HepG2 (cell line): ENCODE measurements around the gene PAFAH1B2. TPM values are rescaled to one million over a fixed set of nuclear protein-coding genes. Genes with fewer than 3 reads are reported as not detected.
A peak's percentile ranks its signal among the peaks of the same experiment; 100 is the strongest.

Source experiments
- ARNT2 ChIP-seq: sonication (generic); formaldehyde crosslinking; IDR thresholded peaks from 2 replicates; pipeline ENCODE4 v1.8.0; 2022; ENCODE audit warnings: mild to moderate bottlenecking, low read depth, missing genetic modification reagents, moderate library complexity
- DMAP1 ChIP-seq: IDR thresholded peaks from 2 replicates; pipeline ENCODE4 v1.6.1; 2016
- FOXM1 ChIP-seq: sonication (generic); formaldehyde crosslinking; IDR thresholded peaks from 2 replicates; pipeline ENCODE4 v1.5.0; 2020; ENCODE audit warnings: missing genetic modification reagents
- RBM39 ChIP-seq: fragments of 200-400 bp; formaldehyde crosslinking; IDR thresholded peaks from one replicate; pipeline ENCODE4 v1.6.1; 2018; ENCODE audit warnings: antibody characterized with exemption, mild to moderate bottlenecking, low read depth, low read length; ENCODE audit not compliant: poor library complexity, severe bottlenecking
- SIN3A ChIP-seq: IDR thresholded peaks from 2 replicates; pipeline ENCODE4 v1.6.1; 2011; ENCODE audit warnings: low read depth, mild to moderate bottlenecking, control low read depth, low read length, borderline replicate concordance
- SP140L ChIP-seq: sonication (generic); formaldehyde crosslinking; IDR thresholded peaks from 2 replicates; pipeline ENCODE4 v1.4.0; 2020; ENCODE audit warnings: missing genetic modification reagents, borderline replicate concordance
- TARDBP ChIP-seq: sonication (generic); formaldehyde crosslinking; IDR thresholded peaks from 2 replicates; pipeline ENCODE4 v1.8.0; 2022; ENCODE audit warnings: mild to moderate bottlenecking, missing genetic modification reagents
- TCF7L2 ChIP-seq: IDR thresholded peaks from 2 replicates; pipeline ENCODE4 v1.6.1; 2011; ENCODE audit warnings: mild to moderate bottlenecking, low read depth, low read length, moderate library complexity
- ZHX2 ChIP-seq, 2 experiments: sonication (generic) in 1 of 2; formaldehyde crosslinking in 1 of 2; IDR thresholded peaks; 2 replicates each; pipeline versions ENCODE4 v1.6.1 to v1.9.0; 2014 to 2022; ENCODE audit warnings: antibody characterized with exemption in 1 of 2, borderline replicate concordance in 1 of 2, inconsistent platforms in 1 of 2, low read depth in 1 of 2, missing genetic modification reagents in 1 of 2
- ZNF280D ChIP-seq: sonication (generic); formaldehyde crosslinking; IDR thresholded peaks from 2 replicates; pipeline ENCODE4 v1.5.1; 2020; ENCODE audit warnings: mild to moderate bottlenecking, missing genetic modification reagents
- ZNF441 ChIP-seq: sonication (generic); formaldehyde crosslinking; IDR thresholded peaks from 2 replicates; pipeline ENCODE4 v1.7.0; 2021; ENCODE audit warnings: missing genetic modification reagents, borderline replicate concordance
- ZNF530 ChIP-seq: sonication (generic); formaldehyde crosslinking; IDR thresholded peaks from 2 replicates; pipeline ENCODE4 v1.5.0; 2020; ENCODE audit warnings: low read depth, mild to moderate bottlenecking, missing genetic modification reagents
- ZNF550 ChIP-seq: sonication (generic); formaldehyde crosslinking; IDR thresholded peaks from 2 replicates; pipeline ENCODE4 v1.4.0; 2020; ENCODE audit warnings: mild to moderate bottlenecking, missing genetic modification reagents, borderline replicate concordance
- ZNF577 ChIP-seq: sonication (generic); formaldehyde crosslinking; IDR thresholded peaks from 2 replicates; pipeline ENCODE4 v1.4.0; 2020; ENCODE audit warnings: mild to moderate bottlenecking, low read depth, missing genetic modification reagents, borderline replicate concordance
- ZNF629 ChIP-seq: sonication (generic); formaldehyde crosslinking; conservative IDR thresholded peaks from 2 replicates; pipeline ENCODE4 v1.5.0; 2020; ENCODE audit warnings: missing genetic modification reagents
- ZNF639 ChIP-seq: conservative IDR thresholded peaks from 2 replicates; pipeline ENCODE4 v1.6.1; 2018; ENCODE audit warnings: missing genetic modification reagents
- ZNF709 ChIP-seq: sonication (generic); formaldehyde crosslinking; IDR thresholded peaks from 2 replicates; pipeline ENCODE4 v1.5.0; 2020; ENCODE audit warnings: mild to moderate bottlenecking, missing genetic modification reagents
- ZNF850 ChIP-seq: sonication (generic); formaldehyde crosslinking; conservative IDR thresholded peaks from 2 replicates; pipeline ENCODE4 v1.9.0; 2021; ENCODE audit warnings: mild to moderate bottlenecking, missing genetic modification reagents
- polyA plus RNA-seq, 8 experiments: library from polyadenylated mRNA; depleted of rRNA in 3 of 8; stranded (reverse) in 7 of 8; unstranded in 1 of 8; fragments of >200 nt; fragmentation: Illumina TruSeq in 4 of 8; extraction: Trizol in 4 of 8; gene quantifications; 2 replicates each; pipeline versions ENCODE4 v1.2.1 to v1.2.3, GENCODE V29; 2011 to 2016; ENCODE audit warnings: low read depth in 4 of 8, missing spikeins in 1 of 8, mixed read lengths in 1 of 8; ENCODE audit not compliant: insufficient read depth in 1 of 8
- total RNA-seq, 5 experiments: library from RNA; depleted of rRNA; stranded (reverse); fragments of >200 nt; fragmentation: Illumina TruSeq; extraction: Trizol; gene quantifications; 2 replicates each; pipeline ENCODE4 v1.2.3, GENCODE V29; 2016; ENCODE audit warnings: low read depth in 1 of 5

Gene PAFAH1B2
- total and polyA plus RNA-seq, 2 of the 13 experiments (the other 11 are each of a cell fraction or from before 2014, with no cell fraction given): 28.8 to 104 TPM

GRCh38 chr11:117144477-117145392 is 648 bp downstream of the PAFAH1B2 start (continued):
- TF ChIP-seq ZNF709 (CRISPR knock-in tag) (no peak), ZNF850 (CRISPR knock-in tag) (no peak), ZNF280D (CRISPR knock-in tag) (no peak), ZNF639 (no peak), ZNF530 (no peak), ARNT2 (no peak), ZNF550 (no peak), ZNF441 (CRISPR knock-in tag) (no peak), RBM39 (no peak), ZNF577 (CRISPR knock-in tag) (no peak), ZNF629 (CRISPR knock-in tag) (0 out of 2 replicates have a peak, but pooled peaks have one; percentile 6), DMAP1 (CRISPR knock-in tag) (no peak), TCF7L2 (no peak), SP140L (CRISPR knock-in tag) (no peak), TARDBP (CRISPR knock-in tag) (0 out of 2 replicates have a peak, but pooled peaks have one; percentile 53), ZHX2 (IDR thresholded peaks at IDR 0.05; ENCODE audit: low read depth) (no peak), ZHX2 (CRISPR knock-in tag; IDR thresholded peaks at IDR 0.05; ENCODE audit: borderline replicate concordance) (no peak), FOXM1 (CRISPR knock-in tag) (0 out of 2 replicates have a peak, but pooled peaks have one; percentile 13), SIN3A (peak; percentile 50; the same call in 1 of the 2 replicates)
